HT1080 (cell line): ENCODE data around the gene EBF4. TPM values are rescaled to one million over a fixed set of nuclear protein-coding genes. Genes with fewer than 3 reads are reported as not detected.
"Not testable (repeated sequence)": the region's sequence is repeated elsewhere in the genome, so short reads cannot be mapped to it uniquely, and the experiment has no call there.

Experiments used
- DNase-seq: peaks from one replicate; pipeline ENCODE4 v3.0.0-alpha.2; 2015; ENCODE audit warnings: low read depth
- total RNA-seq: library from RNA; depleted of rRNA; stranded (reverse); fragments of >200 nt; shearing (Covaris generic); gene quantifications from 2 replicates; pipeline ENCODE4 v1.2.3, GENCODE V29; 2014

Gene EBF4
- total RNA-seq, 1 experiment from 2014 or later, result not detected

GRCh38 chr20:2672446-2672845 lies 20.1 kb upstream of the EBF4 start:
- DNase-seq, result no peak

- no peak for DNase-seq
These were observed 19.1 kb upstream of the EBF4 start for GRCh38 chr20:2673453-2673852.

- no peak for DNase-seq
These were observed 12.5 kb upstream of the EBF4 start for GRCh38 chr20:2680046-2680445.

GRCh38 chr20:2682040-2682439 lies 10.5 kb upstream of the EBF4 start:
- not testable (repeated sequence) for DNase-seq

GRCh38 chr20:2684817-2685216 lies 7.8 kb upstream of the EBF4 start:
- not testable (repeated sequence) for DNase-seq

GRCh38 chr20:2687514-2687913 lies 5.1 kb upstream of the EBF4 start:
- no peak for DNase-seq

GRCh38 chr20:2688041-2688591 lies 4.5 kb upstream of the EBF4 start:
- peak; percentile 57 for DNase-seq

- DNase-seq, result no peak
These were observed 2.4 kb upstream of the EBF4 start for GRCh38 chr20:2690213-2690612.

GRCh38 chr20:2690718-2691117 lies 1.9 kb upstream of the EBF4 start:
- DNase-seq, result no peak

- no peak for DNase-seq
These were observed 1.5 kb upstream of the EBF4 start for GRCh38 chr20:2691127-2691526.

- no peak for DNase-seq
These were observed 931 bp upstream of the EBF4 start for GRCh38 chr20:2691663-2692035.

GRCh38 chr20:2692886-2693285 lies 306 bp downstream of the EBF4 start:
- no peak for DNase-seq

- no peak for DNase-seq
These were observed 867 bp downstream of the EBF4 start for GRCh38 chr20:2693286-2694007.

GRCh38 chr20:2694008-2694471 lies 1.5 kb downstream of the EBF4 start:
- no peak for DNase-seq

- no peak for DNase-seq
These were observed 1.9 kb downstream of the EBF4 start for GRCh38 chr20:2694519-2694918.

- no peak for DNase-seq
These were observed 2.8 kb downstream of the EBF4 start for GRCh38 chr20:2695206-2695983.

GRCh38 chr20:2695984-2696525 lies 3.5 kb downstream of the EBF4 start:
- DNase-seq, result not testable (repeated sequence)

- DNase-seq, result no peak
These were observed 4.1 kb downstream of the EBF4 start for GRCh38 chr20:2696646-2697045.

- no peak for DNase-seq
These were observed 5.2 kb downstream of the EBF4 start for GRCh38 chr20:2697768-2698167.

GRCh38 chr20:2698186-2698817 lies 5.7 kb downstream of the EBF4 start:
- DNase-seq, result no peak

GRCh38 chr20:2698912-2699311 lies 6.3 kb downstream of the EBF4 start:
- DNase-seq, result no peak
